HL-60 (cell line): ENCODE results near the gene EEF2K.

Source experiments
- CTCF ChIP-seq: IDR thresholded peaks from one replicate; pipeline ENCODE4 v1.5.1; 2011; ENCODE audit warnings: low read length, control low read depth, inconsistent platforms; ENCODE audit not compliant: insufficient read depth
- GABPA ChIP-seq: IDR thresholded peaks from 2 replicates; pipeline ENCODE4 v1.6.1; 2012; ENCODE audit warnings: low read depth
- POLR2AphosphoS5 ChIP-seq: IDR thresholded peaks from 2 replicates; pipeline ENCODE4 v1.6.1; 2012; ENCODE audit warnings: low read depth
- REST ChIP-seq: IDR thresholded peaks from 2 replicates; pipeline ENCODE4 v1.6.1; 2012; ENCODE audit warnings: low read depth; ENCODE audit not compliant: insufficient replicate concordance

GRCh38 chr16:22297114-22297870 lies 91.2 kb downstream of the EEF2K start, which contains the start of gene POLR3E:
- TF ChIP-seq CTCF (peak; percentile 73), POLR2AphosphoS5 (no peak), REST (peak; percentile 51), GABPA (peak; percentile 45)
